DND-41 (cell line): ENCODE measurements around the gene SPATA18.

Experiments used
- EZH2 ChIP-seq: IDR thresholded peaks from 3 replicates; pipeline ENCODE4 v1.6.1; 2012; ENCODE audit warnings: borderline replicate concordance, low read depth, mild to moderate bottlenecking, moderate library complexity, low read length, inconsistent platforms; ENCODE audit not compliant: severe bottlenecking
- TF ChIP-seq, protein P1 (sequence below): IDR thresholded peaks from 2 replicates; pipeline ENCODE4 v1.5.1; 2012; ENCODE audit warnings: borderline replicate concordance, low read length, moderate library complexity, mild to moderate bottlenecking; ENCODE audit not compliant: poor library complexity, severe bottlenecking; ENCODE audit errors: extremely low read depth

DNA sequence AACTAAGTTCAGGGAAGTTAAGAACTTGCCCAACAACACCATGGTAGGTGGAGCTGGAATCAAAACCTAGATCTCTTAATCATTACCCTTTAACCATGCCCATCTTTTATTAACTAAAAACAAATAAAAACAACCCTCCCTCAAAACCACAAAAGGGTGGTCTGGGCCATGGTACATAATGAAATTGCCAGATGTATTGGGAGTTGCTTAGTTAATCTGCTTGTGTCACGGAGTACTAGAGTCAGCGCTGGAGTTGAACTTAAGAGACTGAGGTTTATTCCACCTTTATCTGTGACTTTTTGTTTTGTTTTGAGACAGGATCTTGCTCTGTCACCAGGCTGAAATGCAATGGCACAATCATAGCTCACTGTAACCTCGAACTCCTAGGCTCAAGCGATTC lies 44.2 kb upstream of the SPATA18 start:
- TF ChIP-seq EZH2, result no peak
- TF ChIP-seq, protein P1, sequence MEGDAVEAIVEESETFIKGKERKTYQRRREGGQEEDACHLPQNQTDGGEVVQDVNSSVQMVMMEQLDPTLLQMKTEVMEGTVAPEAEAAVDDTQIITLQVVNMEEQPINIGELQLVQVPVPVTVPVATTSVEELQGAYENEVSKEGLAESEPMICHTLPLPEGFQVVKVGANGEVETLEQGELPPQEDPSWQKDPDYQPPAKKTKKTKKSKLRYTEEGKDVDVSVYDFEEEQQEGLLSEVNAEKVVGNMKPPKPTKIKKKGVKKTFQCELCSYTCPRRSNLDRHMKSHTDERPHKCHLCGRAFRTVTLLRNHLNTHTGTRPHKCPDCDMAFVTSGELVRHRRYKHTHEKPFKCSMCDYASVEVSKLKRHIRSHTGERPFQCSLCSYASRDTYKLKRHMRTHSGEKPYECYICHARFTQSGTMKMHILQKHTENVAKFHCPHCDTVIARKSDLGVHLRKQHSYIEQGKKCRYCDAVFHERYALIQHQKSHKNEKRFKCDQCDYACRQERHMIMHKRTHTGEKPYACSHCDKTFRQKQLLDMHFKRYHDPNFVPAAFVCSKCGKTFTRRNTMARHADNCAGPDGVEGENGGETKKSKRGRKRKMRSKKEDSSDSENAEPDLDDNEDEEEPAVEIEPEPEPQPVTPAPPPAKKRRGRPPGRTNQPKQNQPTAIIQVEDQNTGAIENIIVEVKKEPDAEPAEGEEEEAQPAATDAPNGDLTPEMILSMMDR, result no peak
